Activated T-cell treated with anti-CD3 and anti-CD28 coated beads, Interleukin-2, amount 50 U/mL, for 1 hour (primary cell): ENCODE measurements around the gene SDK1.

Source experiments
- DNase-seq: peaks from one replicate; pipeline ENCODE4 v3.0.0-alpha.2; 2020

SDK1 gene

GRCh38 chr7:4030346-4030950 lies 729.4 kb downstream of the SDK1 start:
- no peak for DNase-seq

DNA sequence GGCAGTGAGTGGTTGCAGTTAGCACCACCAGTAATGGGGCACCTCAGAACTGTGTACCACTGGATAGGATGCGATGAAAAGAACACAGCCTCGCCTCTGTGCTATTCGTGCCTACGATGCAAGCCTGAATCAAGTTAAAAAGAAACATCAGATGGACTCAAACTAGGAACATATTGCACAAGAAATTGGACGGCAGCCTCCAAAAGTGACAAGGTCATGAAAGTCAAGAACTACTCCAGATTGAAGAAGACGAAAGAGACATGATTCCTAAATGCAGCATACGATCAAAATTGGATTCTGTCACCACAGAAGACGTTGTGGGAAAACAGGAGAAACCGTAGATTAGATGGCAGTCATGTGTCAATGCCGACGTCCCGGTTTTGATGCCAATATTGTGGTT lies 732.9 kb downstream of the SDK1 start:
- DNase-seq = no peak

- DNase-seq = no peak
These were observed 736.3 kb downstream of the SDK1 start for GRCh38 chr7:4037308-4037707.

- DNase-seq = no peak
These were observed 736.8 kb downstream of the SDK1 start for GRCh38 chr7:4037877-4038276.

DNA sequence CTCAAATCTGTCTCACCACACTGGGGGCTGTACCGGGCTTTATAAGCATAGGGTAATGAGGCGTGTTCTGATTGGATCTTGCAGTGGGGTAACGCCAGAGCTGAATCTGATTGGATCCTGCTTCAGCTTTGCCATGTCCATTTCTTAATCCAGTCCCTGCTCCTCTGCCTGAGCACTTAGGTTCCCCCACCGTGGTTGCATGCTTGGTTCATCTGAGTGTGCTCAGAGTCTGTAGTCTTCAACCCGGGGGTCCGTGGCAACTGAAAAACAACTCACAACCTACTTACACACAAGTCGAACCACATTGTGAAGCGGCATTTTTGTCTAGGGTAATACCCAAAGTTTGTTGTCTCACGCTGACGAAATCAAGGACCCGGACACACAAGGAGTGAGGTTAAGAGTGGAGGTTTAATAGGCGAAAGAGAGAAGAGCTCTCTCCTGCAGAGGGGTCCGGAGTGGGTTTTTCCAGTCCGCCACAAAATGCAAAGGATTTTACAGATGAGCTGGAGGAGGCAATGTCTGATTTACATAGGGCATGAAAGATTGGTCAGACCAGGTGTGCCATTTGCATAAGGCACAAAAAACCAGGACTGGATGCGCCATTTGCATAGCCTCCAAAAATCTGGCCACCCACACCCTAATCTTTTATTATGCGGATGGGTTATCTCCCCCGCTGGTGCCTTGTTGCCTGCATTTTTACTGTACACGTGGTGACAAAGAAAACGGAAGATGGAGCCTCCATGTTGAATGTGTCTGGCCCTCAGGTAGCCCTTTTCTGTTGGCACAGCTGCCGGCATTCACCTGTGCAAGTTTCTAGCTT lies 739.3 kb downstream of the SDK1 start:
- no peak for DNase-seq

DNA sequence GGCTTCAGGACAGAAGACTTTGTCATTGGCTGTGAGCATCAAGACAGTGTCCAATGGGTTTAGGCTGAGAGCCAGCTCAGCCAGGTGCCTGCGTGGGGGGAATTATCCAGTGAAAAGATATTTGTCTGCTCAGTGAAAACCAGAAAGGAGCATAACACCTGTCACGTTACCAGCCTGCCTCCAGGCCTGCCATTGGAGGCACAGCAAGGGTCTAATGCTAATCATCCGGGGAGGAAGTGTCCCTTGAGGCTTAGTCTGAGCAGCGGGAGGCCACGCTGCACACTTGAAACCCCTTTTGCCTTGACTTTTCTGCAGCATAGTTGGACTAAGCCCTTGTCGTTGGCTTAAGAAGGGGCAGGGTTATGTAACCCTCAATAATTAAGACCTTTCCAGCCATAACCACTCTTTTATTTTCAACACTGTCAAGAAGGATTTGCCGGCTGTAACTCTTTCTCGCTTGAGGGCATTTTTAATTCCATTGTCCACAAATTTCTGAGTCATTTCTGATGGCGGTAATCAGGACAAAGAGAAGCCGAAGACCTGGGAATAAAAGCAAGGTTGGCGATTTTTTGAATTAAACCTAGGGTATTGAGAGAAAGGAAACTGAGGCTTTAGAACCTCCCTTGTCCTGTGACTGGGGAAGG lies 741.5 kb downstream of the SDK1 start:
- DNase-seq = no peak

DNA sequence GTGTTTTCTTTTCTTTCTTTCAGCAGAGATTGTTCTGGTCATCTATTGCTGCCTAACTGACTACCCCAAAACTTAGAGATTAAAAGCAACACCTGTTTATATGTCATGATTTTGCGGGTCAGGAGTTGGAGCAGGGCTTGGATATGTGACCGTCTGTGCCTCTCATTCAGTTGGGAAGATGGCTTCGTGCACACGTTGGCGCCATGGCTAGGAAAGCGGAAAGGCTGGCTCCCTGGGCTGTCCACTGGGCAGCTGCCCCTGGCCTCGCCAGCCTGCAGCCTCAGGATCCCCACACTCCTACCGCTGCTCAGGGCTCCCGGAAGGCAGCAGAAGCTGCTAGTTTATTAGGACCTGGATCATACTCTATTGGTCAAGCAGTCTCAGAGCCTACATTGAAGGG lies 742.9 kb downstream of the SDK1 start:
- DNase-seq = no peak

DNA sequence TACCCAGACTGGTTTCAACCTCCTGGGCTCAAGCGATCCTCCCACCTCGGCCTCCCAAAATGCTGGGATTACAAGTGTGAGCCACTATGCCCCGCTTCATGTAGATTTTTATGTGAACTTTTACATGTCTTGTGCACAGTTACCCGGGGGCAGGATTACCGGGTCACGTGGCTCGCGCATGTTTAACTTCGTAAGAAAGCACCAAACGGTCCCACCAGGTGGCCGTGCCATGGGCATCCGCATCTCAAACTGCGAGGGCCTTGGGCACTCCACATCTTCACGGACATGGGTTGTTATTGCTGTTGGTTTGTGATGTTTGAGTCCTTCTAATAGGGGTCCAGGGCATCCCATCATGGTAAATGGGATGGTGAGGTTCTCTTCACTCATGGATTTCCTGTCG lies 744.4 kb downstream of the SDK1 start:
- DNase-seq = no peak

- no peak for DNase-seq
These were observed 744.9 kb downstream of the SDK1 start for GRCh38 chr7:4045975-4046374.

- DNase-seq = no peak
These were observed 747.3 kb downstream of the SDK1 start for GRCh38 chr7:4048336-4048735.

- DNase-seq = no peak
These were observed 748.1 kb downstream of the SDK1 start for GRCh38 chr7:4049202-4049601.

DNA sequence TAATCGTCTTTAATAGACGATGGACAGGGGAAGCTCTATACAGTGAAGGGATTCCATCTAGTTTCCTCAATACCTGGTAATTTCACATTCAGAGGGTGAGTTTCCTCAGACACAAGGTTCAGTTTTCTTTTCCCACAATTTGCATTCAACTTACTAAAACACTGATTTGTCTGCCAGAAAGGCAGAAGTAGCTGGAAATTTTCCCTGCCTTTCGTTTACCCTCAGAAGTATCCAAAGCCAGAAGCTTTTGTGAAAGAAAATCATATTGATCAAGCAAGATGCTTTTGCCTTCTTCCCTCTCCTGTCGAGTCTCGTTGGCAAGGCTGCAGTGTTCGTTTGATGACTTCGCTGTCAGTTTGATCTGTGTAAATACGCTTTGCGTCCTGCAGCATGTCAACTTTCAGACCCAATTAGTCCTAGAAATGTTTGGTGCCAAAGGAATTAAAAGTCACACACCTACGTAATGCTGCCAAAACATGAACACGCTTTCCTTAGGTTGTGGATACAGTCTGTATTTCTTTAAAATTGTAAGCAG lies 749.1 kb downstream of the SDK1 start:
- no peak for DNase-seq

DNA sequence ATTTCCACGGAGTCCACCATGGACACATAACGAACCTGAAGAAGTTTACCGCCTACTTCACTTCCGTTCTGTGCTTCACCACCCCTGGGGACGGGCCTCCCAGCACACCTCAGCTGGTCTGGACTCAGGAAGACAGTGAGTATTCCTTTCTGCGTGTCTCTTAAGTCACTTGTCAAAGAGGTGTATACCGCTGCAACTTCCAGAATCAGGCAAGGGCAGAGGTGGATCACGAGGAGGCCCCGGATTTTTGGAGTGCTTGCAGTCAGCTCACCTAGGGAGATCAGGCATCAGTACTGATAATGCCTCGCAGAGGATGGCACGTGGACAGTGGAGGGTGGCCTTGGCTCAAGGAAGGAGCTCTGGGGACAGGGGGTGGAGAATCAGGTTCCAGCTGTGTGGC lies 750.6 kb downstream of the SDK1 start:
- no peak for DNase-seq

GRCh38 chr7:4052130-4052529 lies 751.1 kb downstream of the SDK1 start:
- DNase-seq = no peak

GRCh38 chr7:4054158-4054557 lies 753.1 kb downstream of the SDK1 start:
- no peak for DNase-seq

GRCh38 chr7:4056552-4057288 lies 755.7 kb downstream of the SDK1 start:
- no peak for DNase-seq

GRCh38 chr7:4057289-4057616 lies 756.2 kb downstream of the SDK1 start:
- no peak for DNase-seq

DNA sequence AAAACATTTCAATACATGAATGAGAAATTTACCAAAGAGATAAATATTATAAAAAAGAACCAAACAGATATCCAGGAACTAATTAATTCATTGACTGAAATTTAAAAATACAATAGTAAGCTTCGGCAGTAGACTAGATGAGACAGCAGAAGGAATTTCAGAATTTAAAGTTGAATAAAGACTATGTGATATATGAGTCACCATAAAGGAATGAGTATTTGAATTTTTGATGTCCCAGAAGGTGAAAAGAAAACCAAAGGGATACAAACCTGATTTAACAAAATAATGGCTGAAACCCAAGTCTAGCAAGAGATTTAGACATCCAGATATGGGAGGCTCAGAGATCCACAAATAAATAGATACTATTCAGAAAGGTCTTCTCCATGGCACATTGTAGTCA lies 757.1 kb downstream of the SDK1 start:
- no peak for DNase-seq

DNA sequence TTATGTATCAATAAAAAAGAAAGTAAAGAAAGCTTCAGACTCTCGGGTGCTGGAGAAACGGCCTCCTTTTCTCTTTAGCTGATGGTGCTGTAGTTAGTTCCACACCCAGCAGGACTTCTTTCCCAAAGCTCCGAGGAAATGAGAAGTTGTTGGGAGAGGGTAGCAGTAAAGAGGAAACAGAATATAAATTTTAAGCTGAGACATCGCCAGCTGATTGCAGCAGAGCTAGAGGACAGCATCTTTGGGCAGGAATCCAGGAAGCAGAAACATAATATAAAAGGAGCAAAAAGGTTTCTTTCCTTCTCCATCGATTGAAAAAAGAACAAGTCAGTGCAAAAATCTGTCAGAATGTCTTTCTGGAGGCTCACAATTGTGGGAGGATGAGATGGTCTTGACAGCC lies 764.1 kb downstream of the SDK1 start:
- DNase-seq = no peak

- DNase-seq = no peak
These were observed 765.2 kb downstream of the SDK1 start for GRCh38 chr7:4066206-4066605.

GRCh38 chr7:4066626-4067475 lies 765.8 kb downstream of the SDK1 start:
- no peak for DNase-seq

- DNase-seq = no peak
These were observed 766.4 kb downstream of the SDK1 start for GRCh38 chr7:4067476-4067760.

GRCh38 chr7:4067874-4068273 lies 766.8 kb downstream of the SDK1 start:
- no peak for DNase-seq
